ENCODE measurements around the gene IGF1R.

The IGF1R gene

GRCh38 chr15:98753726-98754656 is 105.7 kb downstream of the IGF1R start:
- DNase-seq: no peak

GRCh38 chr15:98754657-98755022 is 106.3 kb downstream of the IGF1R start:
- DNase-seq: no peak

GRCh38 chr15:98755138-98755537 is 106.8 kb downstream of the IGF1R start:
- no peak for DNase-seq

GRCh38 chr15:98755781-98756180 is 107.4 kb downstream of the IGF1R start:
- no peak for DNase-seq

- no peak for DNase-seq
Measured at GRCh38 chr15:98758224-98758623, 109.9 kb downstream of the IGF1R start.

- no peak for DNase-seq
Measured at GRCh38 chr15:98759277-98759676, 110.9 kb downstream of the IGF1R start.

- DNase-seq: no peak
Measured at GRCh38 chr15:98760112-98760826, 111.9 kb downstream of the IGF1R start.

GRCh38 chr15:98760975-98761374 is 112.6 kb downstream of the IGF1R start:
- no peak for DNase-seq

- no peak for DNase-seq
Measured at GRCh38 chr15:98763179-98763578, 114.8 kb downstream of the IGF1R start.

- DNase-seq: no peak
Measured at GRCh38 chr15:98764291-98764690, 116.0 kb downstream of the IGF1R start.

- DNase-seq: no peak
Measured at GRCh38 chr15:98765610-98766009, 117.3 kb downstream of the IGF1R start.

GRCh38 chr15:98767692-98768091 is 119.4 kb downstream of the IGF1R start:
- no peak for DNase-seq

- DNase-seq: no peak
Measured at GRCh38 chr15:98769867-98770266, 121.5 kb downstream of the IGF1R start.

GRCh38 chr15:98770984-98771383 is 122.6 kb downstream of the IGF1R start:
- no peak for DNase-seq

GRCh38 chr15:98771541-98771940 is 123.2 kb downstream of the IGF1R start:
- DNase-seq: no peak

- no peak for DNase-seq
Measured at GRCh38 chr15:98772895-98773294, 124.6 kb downstream of the IGF1R start.

- no peak for DNase-seq
Measured at GRCh38 chr15:98773616-98774015, 125.3 kb downstream of the IGF1R start.

- no peak for DNase-seq
Measured at GRCh38 chr15:98774756-98775497, 126.6 kb downstream of the IGF1R start.

- DNase-seq: no peak
Measured at GRCh38 chr15:98775498-98776230, 127.3 kb downstream of the IGF1R start.

- peak; percentile 37 for DNase-seq
Measured at GRCh38 chr15:98776607-98777281, 128.4 kb downstream of the IGF1R start.

- DNase-seq: no peak
Measured at GRCh38 chr15:98777426-98777825, 129.1 kb downstream of the IGF1R start.

Measured in CD4-positive, alpha-beta T cell treated with Interleukin-17A for 4 hours (primary cell).